GM04503 (cell line): ENCODE data around the gene OLFML3.
"Not testable (repeated sequence)": the region's sequence is repeated elsewhere in the genome, so short reads cannot be mapped to it uniquely, and the experiment has no call there.

ENCODE experiments used
- DNase-seq: peaks from one replicate; pipeline ENCODE4 v3.0.0-alpha.2; 2012; ENCODE audit warnings: low read depth

The OLFML3 gene

DNA sequence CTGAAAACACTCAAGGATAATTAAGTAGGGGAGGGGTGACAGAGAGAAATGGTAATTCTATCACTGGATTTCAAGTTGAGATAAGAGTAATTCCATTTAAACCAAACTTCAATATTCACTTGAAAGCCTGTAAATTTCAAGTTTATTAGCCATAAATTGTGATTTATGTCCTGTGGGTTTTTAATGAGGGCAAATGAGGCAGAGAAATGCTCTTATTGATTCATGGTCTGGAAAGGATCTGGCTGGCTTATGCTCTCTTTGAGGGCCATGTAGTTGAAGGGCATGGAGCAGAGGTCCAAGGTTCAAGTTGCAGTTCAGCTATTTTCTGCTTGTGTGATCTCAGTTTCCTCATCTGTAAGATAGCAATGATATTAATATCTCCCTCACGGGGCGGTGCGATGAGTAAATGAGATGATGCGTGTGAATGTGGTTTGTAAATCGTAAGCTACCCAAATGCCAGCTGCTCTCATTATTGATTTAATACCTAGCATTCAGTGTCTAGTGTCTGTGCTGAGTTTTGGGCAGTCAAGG, 12.3 kb downstream of the OLFML3 start:
- no peak for DNase-seq

DNA sequence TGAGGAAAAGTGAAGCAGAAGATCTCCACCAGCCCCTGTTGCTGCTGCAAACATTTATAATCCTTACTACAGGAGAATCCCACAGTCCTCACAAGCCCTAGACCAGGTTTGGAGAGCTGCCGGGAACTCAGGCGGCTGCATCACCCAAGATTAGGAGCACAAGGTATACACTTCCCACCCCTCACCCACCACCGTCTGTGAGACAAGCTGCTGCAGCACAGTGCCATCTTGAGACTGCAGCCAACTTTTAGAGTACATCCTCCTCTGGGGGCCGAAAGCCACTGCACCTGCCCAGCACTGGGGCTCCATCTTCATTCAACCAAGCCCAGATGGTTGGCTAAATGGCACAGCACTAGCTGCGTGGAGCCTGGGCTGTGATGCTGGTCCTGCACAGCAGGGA, 13.8 kb downstream of the OLFML3 start:
- no peak for DNase-seq

DNA sequence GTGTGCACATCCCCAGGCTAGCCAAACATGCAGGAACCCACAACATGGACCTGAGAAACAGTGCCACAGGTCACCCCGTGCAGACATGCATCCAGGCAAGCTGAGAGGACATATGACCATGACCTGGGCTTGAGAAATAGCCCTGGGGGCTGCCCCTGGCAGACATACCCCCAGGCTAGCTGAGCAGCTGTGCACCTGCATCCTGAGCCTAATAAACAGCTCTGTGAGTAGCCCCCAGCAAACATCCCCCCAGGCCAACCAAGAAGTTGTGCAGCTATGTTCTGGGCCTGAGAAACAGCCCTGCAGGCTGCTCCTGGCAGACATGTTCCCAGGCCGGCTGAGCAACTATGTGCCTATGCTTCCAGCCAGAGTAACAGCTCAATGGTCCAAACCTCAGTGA, 14.5 kb downstream of the OLFML3 start:
- DNase-seq: no peak

DNA sequence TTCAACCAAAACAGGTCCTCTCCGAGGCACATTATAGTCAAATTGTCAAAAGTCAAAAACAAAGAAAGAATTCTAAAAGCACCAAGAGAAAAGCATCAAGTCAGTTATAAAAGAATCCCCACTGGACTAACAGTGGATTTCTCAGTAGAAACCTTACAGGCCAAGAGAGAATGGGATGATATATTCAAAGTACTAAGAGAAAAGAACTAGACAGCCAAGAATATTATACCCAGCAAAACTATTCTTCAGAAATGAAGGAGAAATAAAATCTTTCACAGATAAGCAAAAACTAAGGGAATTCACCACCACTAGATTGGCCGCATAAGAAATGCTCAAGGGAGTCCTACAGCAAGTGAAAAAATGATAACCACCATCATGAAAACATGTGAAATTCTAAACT, 16.1 kb downstream of the OLFML3 start:
- DNase-seq: no peak

DNA sequence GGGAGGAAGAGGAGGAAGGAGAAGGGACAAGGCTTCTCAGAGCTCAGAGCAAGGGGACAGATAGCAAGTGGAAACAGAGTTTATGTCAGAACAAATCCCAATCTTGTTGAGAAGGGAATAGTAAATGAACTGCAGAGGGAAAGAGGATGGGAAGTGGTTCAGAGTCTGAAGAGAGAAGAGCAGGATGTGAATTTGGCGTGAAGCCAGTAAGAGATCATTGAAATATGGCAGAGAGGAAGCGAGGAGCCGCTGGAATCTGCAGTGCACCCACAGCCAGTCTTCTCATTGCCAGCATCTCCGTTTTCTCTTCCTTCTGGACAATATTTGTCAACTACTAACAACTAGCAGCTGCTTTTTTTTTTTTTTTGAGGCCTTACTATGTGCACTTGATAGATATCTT, 19.1 kb downstream of the OLFML3 start:
- no peak for DNase-seq

DNA sequence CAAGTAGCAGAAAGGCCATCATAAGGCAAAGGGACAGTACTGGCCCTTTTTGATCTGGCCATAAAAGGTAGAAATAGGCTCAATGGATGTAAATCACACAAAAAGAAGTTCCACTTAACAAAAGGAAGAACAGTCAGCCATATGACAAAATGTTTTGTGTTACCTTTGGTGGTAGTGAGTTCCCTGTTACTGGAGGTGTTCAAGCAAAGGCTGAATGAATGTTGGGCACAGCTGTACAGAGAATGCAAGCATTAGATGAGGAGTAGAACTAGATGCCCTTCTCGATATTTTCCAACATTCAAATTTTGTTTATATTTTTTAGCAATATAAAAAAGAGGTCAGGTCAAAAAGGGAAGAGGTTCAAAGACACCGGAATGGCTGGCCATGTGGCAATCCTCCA, 20.0 kb downstream of the OLFML3 start:
- no peak for DNase-seq

DNA sequence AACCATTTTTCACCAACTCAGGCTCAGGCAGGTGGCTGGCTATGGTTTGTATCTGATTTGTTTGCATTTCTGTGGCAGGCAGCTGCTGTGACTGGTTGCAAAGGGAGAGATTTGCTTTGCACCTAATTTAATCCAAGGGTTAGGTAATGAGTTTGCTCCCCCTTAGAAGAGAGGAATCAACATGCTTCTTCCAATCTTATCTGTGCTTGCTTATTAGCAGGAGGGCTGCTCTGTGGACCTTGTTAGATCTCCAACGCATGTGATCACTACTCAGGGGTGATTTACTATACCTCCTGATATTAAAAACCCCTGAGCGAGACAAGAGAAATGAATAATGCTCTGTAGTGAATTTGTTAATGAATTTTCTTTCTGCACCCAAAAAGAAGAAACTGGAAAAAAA, 20.5 kb downstream of the OLFML3 start:
- no peak for DNase-seq

DNA sequence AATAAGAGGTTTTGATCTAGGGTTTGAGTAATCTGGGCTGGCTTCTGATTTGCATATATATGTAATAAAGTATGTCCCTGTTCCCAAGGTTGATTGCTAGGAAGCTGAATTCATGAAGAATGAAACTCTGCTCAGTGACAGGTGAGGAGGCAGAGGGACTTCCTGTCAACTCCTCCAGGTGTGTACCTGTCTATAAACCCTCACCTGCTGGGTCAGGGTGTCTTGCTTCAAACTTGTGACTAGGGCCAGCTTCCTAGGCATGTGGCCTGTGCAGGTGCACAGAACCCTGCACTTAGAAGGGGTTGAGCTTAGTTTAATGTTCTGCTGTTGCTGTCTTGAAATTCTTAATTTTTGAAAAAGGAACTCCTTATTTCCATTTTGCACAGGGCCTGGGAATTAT, 21.1 kb downstream of the OLFML3 start:
- DNase-seq: no peak

DNA sequence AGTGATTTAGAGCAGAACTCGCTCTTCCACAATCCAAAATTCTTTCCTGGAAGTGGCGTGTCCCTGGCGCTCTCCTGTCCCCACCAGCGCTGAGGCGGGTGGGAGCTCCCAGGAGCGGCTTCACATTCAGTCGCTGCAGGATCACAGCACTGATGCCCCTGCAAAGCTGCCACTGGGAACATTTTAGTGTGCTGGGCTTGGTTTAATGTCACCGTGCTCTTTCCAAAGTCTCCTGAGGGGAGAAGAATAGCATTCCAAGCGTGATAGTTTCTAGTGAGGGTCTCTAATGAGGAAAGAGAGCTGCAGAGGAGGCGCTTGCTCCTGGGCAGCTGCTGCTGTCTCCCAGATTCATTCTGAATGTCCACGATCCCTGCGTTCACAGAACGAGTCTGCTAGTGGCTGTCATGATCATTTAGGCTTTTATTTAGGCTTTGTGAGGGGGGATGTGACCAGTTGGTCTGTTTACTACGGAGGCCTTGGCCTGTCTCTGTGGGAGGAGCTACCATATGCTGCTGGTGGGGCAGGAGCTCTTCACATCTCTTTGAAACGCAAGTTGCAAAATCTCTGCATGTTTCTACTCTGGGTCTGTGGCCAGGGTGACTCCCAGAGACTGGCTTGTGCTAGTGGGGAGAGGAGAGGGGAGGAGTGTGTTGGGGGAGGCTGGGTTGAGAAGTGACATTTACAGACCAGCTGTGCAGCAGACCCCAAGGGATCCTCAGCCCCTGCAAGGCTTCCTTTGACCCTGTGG, 23.4 kb downstream of the OLFML3 start:
- DNase-seq: peak; percentile 37

DNA sequence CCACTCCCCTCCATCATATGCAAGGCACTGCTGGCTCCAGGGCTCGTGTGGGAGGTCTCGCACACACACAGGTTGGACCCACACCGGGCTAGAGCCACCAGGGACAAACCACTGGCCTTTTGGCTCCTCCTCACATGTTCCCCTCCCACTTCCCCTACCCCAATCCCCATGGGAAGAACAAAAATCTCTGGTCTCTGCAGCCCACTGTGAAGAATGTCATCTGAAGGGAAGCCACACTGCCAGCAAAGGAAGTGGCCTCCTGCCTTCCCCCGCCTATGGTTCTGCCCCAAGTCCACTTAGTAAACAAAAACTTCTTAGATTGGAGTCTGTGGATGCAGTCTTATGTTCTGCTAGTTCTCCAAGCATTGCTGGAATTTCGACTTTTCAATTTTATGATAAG, 24.2 kb downstream of the OLFML3 start:
- no peak for DNase-seq

DNA sequence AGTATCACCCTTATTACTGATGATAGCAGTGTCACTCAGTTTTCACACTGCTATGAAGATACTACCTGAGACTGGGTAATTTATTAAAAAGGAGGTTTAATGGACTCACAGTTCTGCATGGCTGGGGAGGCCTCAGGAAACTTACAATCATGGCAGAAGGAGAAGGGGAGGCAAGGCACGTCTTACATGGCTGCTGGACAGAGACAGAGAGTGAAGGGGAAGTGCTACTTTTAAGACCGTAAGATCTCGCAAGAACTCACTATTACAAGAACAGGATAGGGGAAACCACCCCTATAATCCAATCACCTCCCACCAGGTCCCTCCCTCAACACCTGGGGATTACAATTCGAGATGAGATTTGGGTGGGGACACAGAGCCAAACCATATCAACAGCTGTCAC, 27.6 kb downstream of the OLFML3 start:
- not testable (repeated sequence) for DNase-seq

DNA sequence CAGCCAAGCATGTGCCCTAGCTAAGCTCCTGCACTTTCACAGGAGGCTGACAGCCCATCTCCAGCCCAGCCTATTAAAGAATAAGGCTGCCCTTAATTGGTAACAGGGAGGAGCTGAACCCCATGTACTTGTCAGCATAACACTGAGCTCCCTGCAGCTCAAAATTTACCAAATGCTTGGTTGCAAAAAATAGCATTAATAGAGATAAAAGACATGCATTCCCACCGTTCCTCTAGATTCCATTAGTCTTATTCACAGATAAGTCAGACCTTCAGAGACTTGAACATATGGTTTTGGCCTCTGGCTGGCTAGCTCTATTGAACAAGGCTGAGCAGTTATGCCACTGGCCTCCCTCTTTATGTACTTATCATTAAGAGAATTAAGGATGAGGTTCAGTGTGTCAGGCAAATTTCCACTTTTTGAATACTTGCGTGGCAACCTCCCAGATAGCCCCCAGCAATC, 29.2 kb downstream of the OLFML3 start:
- DNase-seq: no peak

DNA sequence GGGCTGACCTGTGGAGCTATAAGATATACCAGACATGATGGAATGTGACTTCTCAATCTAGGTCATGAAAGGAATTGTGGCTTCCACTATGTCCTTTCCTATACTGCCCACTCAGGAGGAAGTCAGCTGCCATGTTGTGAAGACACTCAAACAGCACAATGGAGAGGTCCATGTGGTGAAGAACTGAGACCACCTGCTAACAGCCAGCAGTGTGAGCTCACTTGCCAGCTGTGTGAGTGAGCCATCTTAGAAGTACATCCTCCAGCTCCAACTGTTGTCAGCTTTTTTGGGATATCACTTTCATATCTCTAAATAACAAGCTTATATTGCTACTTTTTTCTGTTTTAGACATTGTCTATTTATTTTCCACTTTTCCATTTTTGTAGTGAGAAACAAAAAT, 29.7 kb downstream of the OLFML3 start:
- no peak for DNase-seq

DNA sequence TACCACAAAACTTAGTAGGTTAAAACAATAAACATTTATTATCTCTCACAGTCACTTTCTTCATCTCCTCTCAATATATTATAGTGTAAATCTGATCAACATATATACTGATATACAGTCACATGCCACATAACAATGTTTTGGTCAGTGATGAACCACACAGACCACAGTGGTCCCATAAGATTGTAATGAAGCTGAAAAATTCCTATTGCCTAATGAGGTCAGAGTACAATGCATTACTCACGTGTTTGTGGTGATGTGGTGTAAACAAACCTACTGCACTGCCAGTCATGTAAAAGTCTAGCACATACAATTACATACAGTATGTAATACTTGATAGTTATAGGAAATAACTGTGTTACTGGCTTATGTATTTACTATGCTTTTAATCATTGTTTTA, 30.1 kb downstream of the OLFML3 start:
- peak; percentile 32 for DNase-seq

DNA sequence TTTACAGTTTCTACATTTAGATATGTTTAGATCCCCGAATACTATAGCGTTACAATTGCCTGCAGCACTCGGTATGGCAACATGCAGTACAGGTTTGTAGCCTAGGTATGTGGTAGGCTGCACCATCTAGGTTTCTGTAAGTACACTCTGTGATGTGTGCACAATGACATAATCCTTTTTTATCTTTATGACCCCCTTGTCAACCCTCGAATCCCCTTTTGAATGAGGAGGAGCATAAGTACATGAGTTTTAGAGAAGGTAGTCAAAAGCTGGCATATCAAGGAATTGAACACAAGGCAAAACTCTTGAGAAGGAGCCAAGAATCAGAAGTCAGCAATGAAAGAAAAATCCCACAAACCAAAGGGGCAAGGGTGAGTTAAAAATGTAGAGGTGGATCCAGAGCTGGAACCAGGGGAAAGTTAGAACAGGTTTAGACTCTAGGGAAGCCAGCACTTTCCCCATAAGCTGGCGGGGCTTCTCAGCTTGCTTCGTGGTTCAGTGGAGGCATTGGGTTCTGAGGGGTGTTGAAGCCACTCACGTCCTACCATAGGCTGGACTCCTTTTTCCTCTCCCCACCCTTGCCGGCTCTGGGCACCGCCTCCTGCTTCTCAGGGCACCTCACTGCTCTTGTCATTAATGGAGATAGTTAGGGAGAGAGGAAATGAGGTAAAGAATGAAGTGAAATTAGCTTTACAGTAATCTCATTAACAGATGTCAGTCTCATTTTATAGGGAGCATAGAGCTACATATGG, 31.3 kb downstream of the OLFML3 start:
- no peak for DNase-seq

DNA sequence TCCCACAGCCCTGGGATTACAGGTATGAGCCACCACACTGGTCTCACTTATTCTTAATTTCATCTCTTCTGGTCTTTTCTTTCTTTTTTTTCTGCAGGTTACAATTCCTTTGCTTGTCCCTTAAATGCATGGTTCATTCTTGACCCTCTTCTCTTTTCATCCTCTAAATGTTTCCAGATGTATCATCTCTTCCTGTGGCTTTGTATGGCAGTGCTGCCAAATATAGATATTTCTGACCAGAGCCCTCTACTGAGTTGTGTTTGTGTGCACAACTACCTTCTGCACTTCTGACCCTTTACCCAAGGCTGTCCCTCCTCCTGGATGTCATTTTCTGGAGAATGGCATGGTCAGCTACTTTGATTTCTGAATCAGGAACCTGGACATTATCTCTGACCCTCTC, 32.5 kb downstream of the OLFML3 start:
- DNase-seq: no peak

DNA sequence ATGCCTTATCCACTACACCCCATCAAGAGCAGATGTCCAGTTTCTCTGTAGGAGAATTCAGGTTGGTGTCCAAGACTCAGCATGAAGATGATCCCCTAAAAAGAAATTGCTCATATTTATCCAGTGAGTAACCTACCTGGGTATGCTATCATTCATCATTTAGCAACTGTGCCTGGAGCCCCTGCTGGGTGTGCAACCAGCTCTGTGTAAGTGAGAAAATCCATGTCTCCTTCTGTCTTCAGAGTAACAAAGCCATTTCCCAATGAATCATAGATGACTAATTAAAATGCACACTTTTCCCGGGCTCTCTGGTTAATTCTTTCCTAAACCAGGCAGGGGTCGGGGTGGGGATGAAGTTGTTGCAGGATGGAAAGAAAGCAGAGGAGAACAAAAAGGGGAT, 35.8 kb downstream of the OLFML3 start:
- no peak for DNase-seq

DNA sequence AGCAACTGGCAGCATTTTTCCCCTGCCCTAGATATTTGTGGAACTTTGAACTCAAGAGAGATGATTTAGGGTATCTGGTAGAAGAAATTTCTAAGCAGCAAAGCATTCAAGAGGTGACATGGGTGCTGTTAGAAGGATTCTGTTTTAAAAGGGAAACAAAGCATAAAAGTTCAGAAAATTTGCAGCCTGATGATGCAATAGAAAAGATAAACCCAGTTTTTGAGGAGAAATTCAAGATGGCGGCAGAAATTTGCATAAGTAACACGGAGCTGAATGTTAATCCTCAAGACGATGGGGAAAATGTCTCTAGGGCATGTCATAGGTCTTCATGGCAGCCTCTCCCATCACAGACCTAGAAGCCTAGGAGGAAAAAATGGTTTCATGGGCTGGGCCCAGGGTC, 40.5 kb downstream of the OLFML3 start:
- DNase-seq: not testable (repeated sequence)

DNA sequence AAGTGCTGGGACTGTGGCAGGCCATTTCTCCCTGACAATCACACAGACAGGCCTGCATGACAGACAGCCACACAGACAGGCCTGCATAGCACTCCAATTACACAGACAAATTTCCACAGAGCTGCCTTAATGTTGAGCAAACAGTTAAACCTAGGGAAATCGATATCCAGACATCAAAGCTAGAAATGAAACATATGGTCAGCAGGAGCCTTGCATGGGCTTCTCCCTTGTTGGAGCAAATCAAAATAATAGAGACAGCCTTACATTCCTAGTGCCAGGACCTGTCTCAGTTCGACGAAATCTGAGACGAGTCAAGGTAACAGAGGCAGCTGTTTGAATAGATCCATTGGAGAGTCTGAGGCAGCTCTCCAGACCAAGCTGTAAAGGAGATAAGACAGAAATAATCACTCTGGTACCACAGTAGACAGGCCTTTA, 42.4 kb downstream of the OLFML3 start:
- no peak for DNase-seq

DNA sequence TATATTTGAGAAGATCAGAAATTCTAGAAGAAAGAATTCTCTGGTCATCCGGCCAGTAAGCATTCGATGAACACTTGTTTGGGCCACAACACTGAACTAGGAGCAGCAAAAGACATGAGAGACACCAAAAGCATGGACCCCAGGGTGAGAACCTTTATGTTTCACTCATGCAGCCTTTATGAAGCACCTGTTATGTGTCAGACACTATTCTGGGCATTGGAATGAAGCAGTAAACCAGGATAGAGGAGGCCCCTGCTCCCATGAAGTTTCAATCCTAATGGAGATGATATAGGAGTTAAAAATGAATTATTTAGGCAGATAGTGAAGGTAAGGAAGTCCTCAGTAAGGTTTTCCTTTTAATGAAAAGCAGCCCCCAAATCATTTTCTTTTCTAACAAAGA, 43.6 kb downstream of the OLFML3 start:
- DNase-seq: no peak

DNA sequence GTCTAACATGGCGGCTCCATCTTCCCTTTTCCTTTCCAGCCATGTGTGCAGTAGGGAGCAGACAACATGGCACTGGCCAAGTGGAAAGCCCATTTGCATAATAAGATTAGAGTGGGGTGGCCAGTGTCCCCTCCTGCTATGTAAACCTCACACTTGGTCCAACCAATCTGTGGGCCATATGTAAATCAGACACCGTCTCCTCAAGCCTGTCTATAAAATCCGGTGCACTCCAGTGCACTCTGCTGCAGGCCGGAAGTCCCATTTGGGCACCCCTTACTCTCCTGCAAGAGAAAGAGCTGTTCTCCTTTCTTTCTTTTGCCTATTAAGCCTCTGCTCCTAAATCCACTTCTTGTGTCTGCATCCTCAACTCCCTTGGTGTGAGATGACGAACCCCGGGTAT, 44.1 kb downstream of the OLFML3 start:
- DNase-seq: no peak

DNA sequence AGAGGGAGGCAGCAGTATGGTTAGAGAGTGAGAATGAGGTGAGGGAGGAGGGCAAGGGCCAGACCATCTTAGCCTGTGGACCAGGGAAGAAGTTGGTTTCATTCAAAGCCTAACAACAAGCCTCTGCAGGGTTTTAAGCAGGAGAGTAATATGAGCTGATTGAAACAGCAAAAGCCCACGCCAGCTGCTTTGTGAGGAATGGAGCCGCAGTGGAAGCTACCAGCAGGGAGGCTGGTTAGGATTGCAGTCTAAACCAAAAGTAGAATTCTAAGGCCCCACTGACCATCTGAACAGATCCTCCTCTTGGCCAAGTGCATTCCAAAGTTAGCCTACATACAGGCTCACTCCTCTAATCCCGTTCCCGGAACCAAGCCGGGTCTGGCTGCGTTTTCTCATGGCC, 44.8 kb downstream of the OLFML3 start:
- no peak for DNase-seq

DNA sequence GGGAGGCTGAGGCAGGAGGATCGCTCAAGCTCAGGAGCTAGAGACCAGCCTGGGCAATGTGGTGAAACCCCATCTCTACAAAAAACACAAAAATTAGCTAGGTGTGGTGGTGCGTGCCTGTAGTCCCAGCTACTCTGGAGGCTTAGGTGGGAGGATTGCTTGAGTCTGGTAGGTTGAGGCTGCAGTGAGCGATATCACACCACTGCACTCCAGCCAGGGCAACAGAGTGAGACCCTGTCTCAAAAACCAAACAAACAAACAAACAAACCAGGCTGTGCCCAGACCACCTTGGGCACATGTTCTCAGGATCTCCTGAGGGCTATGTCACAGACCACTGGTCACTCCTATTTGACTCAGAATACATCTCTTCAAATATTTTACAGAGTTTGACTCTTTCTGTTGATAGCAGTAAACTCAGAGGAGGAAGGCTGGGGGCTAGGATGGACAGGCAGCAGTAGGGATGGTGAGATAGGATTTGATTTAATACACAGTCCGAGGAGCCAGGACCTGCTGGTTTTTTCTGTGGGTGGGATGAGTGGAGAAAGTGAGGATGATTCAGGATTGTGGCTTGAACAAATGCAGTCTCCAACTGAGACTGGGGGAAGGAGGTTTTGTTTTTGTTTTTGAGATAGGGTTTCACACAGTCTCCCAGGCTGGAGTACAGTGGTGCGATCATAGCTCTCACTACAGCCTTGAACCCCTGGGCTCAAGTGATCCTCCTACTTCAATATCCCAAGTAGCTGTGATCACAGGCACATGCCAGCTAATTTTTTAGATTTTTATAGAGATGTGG, 46.5 kb downstream of the OLFML3 start:
- DNase-seq: no peak
